Measurements from ENCODE around the gene NLRP5.

DNA sequence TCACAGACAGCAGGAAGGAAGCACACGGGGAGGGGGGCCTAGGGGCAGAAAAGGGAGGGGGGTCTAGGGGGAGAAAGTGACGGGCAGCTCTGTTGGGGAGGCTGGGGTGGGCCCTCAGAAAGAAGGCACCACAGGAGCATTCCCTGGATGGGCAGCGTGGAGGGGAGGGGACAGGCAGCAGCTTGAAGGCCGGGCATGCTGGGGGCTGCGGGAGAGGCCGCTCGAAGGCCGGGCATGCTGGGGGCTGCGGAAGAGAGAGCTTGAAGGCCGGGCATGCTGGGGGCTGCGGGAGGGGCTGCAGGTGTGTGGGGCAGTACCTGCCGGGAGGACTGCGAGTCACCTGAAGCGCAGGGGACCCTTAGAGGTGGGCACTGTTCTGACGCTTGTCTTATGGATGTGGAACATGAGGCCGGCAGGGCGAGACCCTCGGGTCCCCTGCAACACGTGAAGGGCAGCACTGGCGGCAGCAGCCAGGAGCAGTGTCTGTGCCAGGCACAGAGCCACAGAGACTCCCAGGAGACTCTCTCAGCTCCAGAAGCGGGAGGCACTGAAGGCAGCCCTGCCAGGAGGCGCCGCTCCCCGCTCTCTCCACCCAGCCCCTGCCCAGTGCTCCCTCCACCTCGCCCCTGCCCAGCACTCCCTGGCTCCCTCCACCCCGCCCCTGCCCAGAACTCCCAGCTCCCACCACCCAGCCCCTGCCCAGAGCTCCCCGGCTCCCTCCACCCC lies 121.2 kb downstream of the NLRP5 start:
- TF ChIP-seq CTCF (conservative IDR thresholded peaks at IDR 0.05; ENCODE audit: low read length) (no peak), EZH2phosphoT487 (IDR thresholded peaks at IDR 0.05; ENCODE audit: borderline replicate concordance, low read depth, low read length) (no peak)
